GM19193 (cell line): Measurements from ENCODE around the gene PPP6R2.

ENCODE experiments used
- POLR2A ChIP-seq: IDR thresholded peaks from 4 replicates; pipeline ENCODE4 v1.6.1; 2011; ENCODE audit not compliant: insufficient read depth, insufficient read length; ENCODE audit errors: extremely low read depth

Gene PPP6R2

GRCh38 chr22:50342651-50343540 lies at the start of gene PPP6R2:
Gene PPP6R2 (plus strand): TSS chr22:50343327. CDS start chr22:50393909, 50,582 bp downstream.
- peak; percentile 78 for TF ChIP-seq POLR2A

DNA sequence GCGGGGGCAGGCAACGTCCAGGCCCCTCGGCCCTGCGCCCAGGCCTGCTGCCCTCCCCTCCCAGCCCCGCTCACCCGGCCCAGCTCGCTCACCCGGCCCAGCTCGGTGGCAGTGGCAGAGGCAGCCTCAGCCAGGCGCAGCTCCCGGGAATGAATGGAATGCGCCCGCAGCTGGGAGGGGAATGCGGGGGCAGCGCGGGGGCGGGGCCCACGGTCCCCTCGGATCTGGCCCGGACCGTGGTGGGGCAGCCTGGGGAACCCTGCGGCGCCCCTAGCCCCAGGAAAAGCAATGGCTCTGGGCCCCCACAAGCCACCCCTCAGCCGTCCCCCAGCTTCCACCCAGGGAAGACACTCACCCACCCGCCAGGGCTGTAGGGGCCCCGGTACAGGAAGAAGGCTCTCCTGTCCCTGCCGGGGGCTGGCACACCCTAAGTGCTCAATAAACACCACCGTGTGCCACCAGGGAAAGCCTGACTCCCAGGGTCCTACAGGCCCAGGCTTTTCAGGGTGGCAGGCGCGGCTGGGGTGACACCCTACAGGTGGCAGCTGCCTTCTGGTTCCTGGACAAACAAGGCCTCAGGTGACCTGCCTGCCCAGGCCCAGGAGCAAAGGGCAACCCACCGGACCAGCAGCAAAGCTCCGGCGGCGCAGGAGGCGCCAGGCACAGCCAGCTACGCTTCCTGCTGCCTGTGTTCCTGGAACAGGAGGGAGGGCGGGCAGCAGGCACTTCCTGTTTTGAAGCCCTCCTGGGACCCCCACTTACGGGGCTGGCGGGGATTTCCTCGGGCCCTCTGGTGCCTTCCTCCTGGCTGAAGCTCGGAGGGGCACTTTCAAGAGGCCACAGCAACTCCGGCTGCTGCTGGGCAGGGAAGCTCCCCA lies 49.4 kb upstream of the PPP6R2 start:
- no peak for TF ChIP-seq POLR2A

DNA sequence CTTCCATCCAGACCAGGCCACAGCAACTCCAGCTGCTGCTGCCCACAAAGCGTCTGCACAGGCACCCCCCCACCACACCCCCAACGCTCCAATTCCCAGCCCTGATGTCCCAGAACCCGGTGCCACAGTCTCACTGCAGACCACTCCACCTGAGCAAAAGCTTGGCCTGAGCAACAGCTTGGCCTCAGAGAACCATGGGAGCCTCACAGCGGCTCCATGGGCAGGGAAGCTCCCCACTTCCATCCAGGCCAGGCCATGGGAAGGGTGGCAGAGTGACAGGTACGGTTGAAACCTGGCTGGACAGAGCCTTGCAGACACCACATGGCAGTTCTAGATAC lies 48.8 kb upstream of the PPP6R2 start:
- TF ChIP-seq POLR2A: no peak

GRCh38 chr22:50296658-50297490 lies 46.3 kb upstream of the PPP6R2 start:
- TF ChIP-seq POLR2A: no peak

DNA sequence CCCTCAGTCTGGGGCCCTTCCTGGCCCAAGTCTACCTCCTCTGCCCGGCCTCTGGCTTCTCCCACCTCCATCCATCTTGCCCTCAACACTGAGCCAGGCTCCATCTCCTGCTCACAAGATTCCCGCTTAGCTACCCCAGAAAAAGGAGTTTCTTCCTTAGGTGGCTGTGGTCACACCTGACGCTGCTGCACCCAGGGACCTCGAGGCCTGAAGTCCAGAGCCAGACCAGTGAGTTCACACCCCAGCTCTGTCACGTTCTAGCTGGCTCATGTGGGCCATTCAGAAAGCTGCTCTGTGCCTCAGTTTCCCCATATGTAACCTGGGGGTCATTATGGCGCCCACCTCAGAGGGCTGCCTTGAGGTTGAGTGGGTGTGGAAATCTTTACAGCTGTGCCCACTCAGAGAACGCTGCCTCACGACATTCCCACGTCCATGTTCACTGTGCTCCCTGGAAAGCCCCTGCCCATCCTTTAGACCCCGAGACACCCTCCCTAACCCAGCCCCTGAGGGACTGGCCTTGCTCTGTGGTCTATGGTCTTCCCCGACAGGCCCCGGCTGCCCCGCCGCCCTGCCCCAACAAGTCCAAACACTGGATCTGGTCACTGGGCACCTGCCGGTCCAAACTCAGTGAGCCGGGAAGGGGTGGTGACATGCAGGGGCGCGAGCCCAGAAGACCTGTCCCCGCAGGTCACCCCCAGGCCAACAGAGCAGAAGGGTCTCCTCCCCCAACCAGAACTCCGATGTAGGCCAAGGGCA lies 45.4 kb upstream of the PPP6R2 start:
- TF ChIP-seq POLR2A: no peak

- TF ChIP-seq POLR2A: no peak
These were observed 44.9 kb upstream of the PPP6R2 start for GRCh38 chr22:50298266-50298637.

GRCh38 chr22:50298937-50299784 lies 44.0 kb upstream of the PPP6R2 start:
- TF ChIP-seq POLR2A: no peak

GRCh38 chr22:50299785-50300619 lies 43.1 kb upstream of the PPP6R2 start:
- no peak for TF ChIP-seq POLR2A

GRCh38 chr22:50300620-50301257 lies 42.4 kb upstream of the PPP6R2 start:
- TF ChIP-seq POLR2A: no peak

GRCh38 chr22:50301581-50301991 lies 41.5 kb upstream of the PPP6R2 start:
- TF ChIP-seq POLR2A: no peak

DNA sequence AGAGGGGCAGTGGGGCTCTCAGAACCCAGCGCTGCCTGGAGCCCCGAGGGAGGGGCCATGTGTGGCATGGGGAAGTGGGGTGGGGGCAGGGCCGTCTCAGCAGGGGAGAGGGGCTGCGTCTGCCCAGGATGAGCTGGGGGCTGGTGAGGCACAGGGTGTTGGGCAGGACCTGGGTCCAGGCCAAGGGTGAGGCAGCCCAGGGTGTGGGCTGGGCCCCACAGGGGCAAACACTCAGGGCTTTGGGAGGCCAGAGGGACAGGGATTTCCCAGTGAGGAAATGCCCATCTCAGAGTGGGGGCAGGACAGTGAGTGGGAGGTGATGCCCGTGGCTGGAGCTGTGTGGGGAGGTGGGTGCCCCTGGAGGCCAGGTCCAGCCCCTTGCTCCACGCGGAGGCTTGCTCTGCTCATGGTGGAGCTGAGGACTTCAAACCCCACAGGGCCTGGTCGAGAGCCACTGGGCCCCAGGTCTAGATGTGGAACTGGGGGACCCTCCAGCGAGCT lies 41.0 kb upstream of the PPP6R2 start:
- no peak for TF ChIP-seq POLR2A

DNA sequence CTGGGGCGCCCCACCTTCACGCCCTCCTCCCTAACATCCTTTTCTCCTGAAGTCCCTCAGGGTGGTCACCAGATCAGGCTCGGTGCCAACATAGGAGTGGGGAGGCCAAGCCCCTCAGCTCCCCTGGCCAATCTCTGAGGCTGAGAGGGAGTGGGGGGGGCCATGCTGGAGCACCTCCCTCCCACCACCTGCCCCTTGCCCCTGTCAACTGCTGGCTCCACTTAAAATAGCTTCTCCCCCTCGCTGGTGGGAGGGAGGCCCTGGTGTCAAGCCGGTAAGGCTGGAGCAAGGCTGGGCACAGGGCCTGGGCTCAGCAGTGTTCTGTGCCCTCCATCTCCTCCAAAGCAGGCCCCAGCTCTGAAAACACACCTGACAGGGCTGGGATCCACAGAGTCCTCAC lies 40.6 kb upstream of the PPP6R2 start:
- no peak for TF ChIP-seq POLR2A
